Hepatocyte (in vitro differentiated cells): ENCODE measurements around the gene PKNOX1. TPM values are rescaled to one million over a fixed set of nuclear protein-coding genes. Genes with fewer than 3 reads are reported as not detected.
"Not testable (repeated sequence)": the region's sequence is repeated elsewhere in the genome, so short reads cannot be mapped to it uniquely, and the experiment has no call there.

ENCODE experiments used
- DNase-seq: peaks from one replicate; pipeline ENCODE4 v3.0.0-alpha.2; 2016; ENCODE audit warnings: low spot score
- H2AFZ ChIP-seq: fragments of 200-600 bp; sonication (generic); 2 replicates; pipeline ENCODE4 v1.6.0; 2016; ENCODE audit warnings: antibody characterized with exemption, mild to moderate bottlenecking
- H3K27ac ChIP-seq: fragments of 200-600 bp; sonication (generic); 2 replicates; pipeline ENCODE4 v1.5.1; 2016; ENCODE audit warnings: mild to moderate bottlenecking
- H3K27me3 ChIP-seq: fragments of 200-600 bp; sonication (generic); 2 replicates; pipeline ENCODE4 v1.6.1; 2016
- H3K36me3 ChIP-seq: fragments of 200-600 bp; sonication (generic); replicated peaks from 2 replicates; pipeline ENCODE4 v1.5.1; 2016; ENCODE audit warnings: low read depth; ENCODE audit not compliant: insufficient read depth
- H3K4me1 ChIP-seq: fragments of 200-600 bp; sonication (generic); 2 replicates; pipeline ENCODE4 v1.5.1; 2016; ENCODE audit warnings: mild to moderate bottlenecking, moderate library complexity; ENCODE audit not compliant: insufficient read depth
- H3K4me2 ChIP-seq: fragments of 200-600 bp; sonication (generic); 2 replicates; pipeline ENCODE4 v1.6.0; 2016
- H3K4me3 ChIP-seq: fragments of 200-600 bp; sonication (generic); 2 replicates; pipeline ENCODE4 v1.5.1; 2016; ENCODE audit warnings: mild to moderate bottlenecking
- H3K79me2 ChIP-seq: fragments of 200-600 bp; sonication (generic); 2 replicates; pipeline ENCODE4 v1.6.0; 2017; ENCODE audit warnings: mild to moderate bottlenecking
- H3K9me2 ChIP-seq: fragments of 200-600 bp; sonication (generic); replicated peaks from 2 replicates; pipeline ENCODE4 v1.6.0; 2017; ENCODE audit warnings: mild to moderate bottlenecking; ENCODE audit not compliant: insufficient read depth
- H3K9me3 ChIP-seq: fragments of 200-600 bp; sonication (generic); 2 replicates; pipeline ENCODE4 v1.5.1; 2016; ENCODE audit warnings: low read depth, mild to moderate bottlenecking
- H4K20me1 ChIP-seq: fragments of 200-600 bp; sonication (generic); 2 replicates; pipeline ENCODE4 v1.6.0; 2016; ENCODE audit warnings: mild to moderate bottlenecking; ENCODE audit not compliant: insufficient read depth, poor library complexity, severe bottlenecking
- CTCF ChIP-seq: fragments of 200-600 bp; sonication (generic); IDR thresholded peaks from 2 replicates; pipeline ENCODE4 v1.5.1; 2016; ENCODE audit warnings: antibody characterized with exemption, mild to moderate bottlenecking; ENCODE audit not compliant: poor library complexity
- EZH2 ChIP-seq: fragments of 200-600 bp; sonication (generic); IDR thresholded peaks from 2 replicates; pipeline ENCODE4 v1.6.1; 2016; ENCODE audit warnings: antibody characterized with exemption, mild to moderate bottlenecking, borderline replicate concordance
- EZH2phosphoT487 ChIP-seq: fragments of 200-600 bp; sonication (generic); IDR thresholded peaks from one replicate; pipeline ENCODE4 v1.6.1; 2018; ENCODE audit warnings: antibody characterized with exemption, mild to moderate bottlenecking, low read depth, moderate library complexity; ENCODE audit not compliant: unreplicated experiment, severe bottlenecking
- WGBS: methylation state at CpG from one replicate; pipeline ENCODE4 v1.1.6; 2016; ENCODE audit warnings: low lambda C conversion rate; ENCODE audit errors: missing lambda C conversion rate; 5-methylcytosine and 5-hydroxymethylcytosine counted together
- polyA plus RNA-seq: library from polyadenylated mRNA; unstranded; fragments of >200 nt; fragmentation: Nextera tagmentation; extraction: Ambion mirVana; gene quantifications from 2 replicates; pipeline ENCODE4 v1.2.1, GENCODE V29; 2016
- total RNA-seq: library from RNA; depleted of rRNA; stranded (reverse); fragments of >200 nt; gene quantifications from 2 replicates; pipeline ENCODE4 v1.2.3, GENCODE V29; 2014

The PKNOX1 gene
- total and polyA plus RNA-seq, 2 experiments from 2014 or later, result 11.0 to 13.4 TPM

DNA sequence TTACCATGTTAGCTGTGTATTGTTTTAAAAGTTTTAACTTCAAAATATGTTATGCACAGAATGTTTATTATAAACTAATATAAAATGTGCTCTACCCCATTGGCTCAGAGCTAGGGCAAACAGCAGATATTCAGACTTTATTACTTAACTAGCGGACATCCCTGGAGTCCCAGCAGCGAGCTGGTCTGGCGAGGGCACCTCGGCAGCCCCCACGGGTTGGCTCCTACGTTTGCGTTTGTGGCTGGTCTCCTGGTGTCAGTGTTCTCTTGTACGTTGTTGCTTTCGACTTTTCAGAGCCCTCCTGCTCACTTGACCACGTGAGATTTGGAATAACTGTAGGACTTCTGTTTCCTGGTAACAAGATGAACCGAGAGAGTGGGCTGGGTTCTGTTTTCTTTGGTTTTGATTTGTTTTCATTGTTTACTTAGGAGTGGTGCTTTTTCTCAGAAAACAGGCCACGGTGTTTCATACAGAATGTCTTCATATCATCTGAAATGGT lies 56.8 kb downstream of the PKNOX1 start:
- no peak for TF ChIP-seq EZH2
- TF ChIP-seq EZH2phosphoT487, result no peak
- no peak for TF ChIP-seq CTCF
- H3K79me2 ChIP-seq, result no peaks in the 10 kb centered on the region
- H3K9me3 ChIP-seq, result no peaks in the 10 kb centered on the region
- H3K4me1 ChIP-seq, result no peaks in the 10 kb centered on the region
- WGBS, result 94% methylated on average over 12 of the region's 12 CpGs
- H3K4me3 ChIP-seq, result no peak overlapping the region
- H3K9me2 ChIP-seq, result no peaks in the 10 kb centered on the region
- H3K36me3 ChIP-seq, result no peaks in the 10 kb centered on the region
- no peak overlapping the region for H2AFZ ChIP-seq
- no peaks in the 10 kb centered on the region for H4K20me1 ChIP-seq
- no peak overlapping the region for H3K27ac ChIP-seq
- DNase-seq, result no peak
- no peaks in the 10 kb centered on the region for H3K27me3 ChIP-seq
- H3K4me2 ChIP-seq, result no peak overlapping the region

DNA sequence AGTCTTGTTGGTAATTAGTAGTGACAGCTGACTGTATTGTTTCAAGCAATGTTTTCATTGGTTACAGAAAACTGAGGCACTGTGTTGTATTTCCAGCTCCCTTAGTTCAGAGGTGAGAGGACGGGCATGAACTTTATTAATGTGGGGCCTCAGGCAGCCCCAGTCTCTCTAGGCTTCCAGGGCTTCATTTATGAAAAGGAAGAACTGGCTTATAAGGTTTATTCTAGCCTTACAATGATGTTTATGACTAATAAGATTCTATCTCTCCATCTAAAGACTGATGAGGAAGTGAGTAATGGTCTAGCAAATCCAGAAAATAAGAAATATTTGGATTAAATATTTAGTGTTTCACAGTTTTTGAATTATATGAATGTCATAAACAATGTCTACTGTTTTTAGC lies 59.7 kb downstream of the PKNOX1 start:
- no peaks in the 10 kb centered on the region for H3K36me3 ChIP-seq
- no peaks in the 10 kb centered on the region for H3K79me2 ChIP-seq
- no peak overlapping the region for H2AFZ ChIP-seq
- H4K20me1 ChIP-seq, result no peaks in the 10 kb centered on the region
- H3K4me2 ChIP-seq, result no peak overlapping the region
- H3K9me3 ChIP-seq, result no peaks in the 10 kb centered on the region
- H3K9me2 ChIP-seq, result no peaks in the 10 kb centered on the region
- H3K4me3 ChIP-seq, result no peak overlapping the region
- TF ChIP-seq EZH2phosphoT487 (no peak), EZH2 (no peak), CTCF (no peak)
- H3K4me1 ChIP-seq, result no peaks in the 10 kb centered on the region
- 83% methylated on average over 1 of the region's 1 CpG for WGBS
- H3K27ac ChIP-seq, result no peak overlapping the region
- DNase-seq, result no peak
- H3K27me3 ChIP-seq, result no peaks in the 10 kb centered on the region

DNA sequence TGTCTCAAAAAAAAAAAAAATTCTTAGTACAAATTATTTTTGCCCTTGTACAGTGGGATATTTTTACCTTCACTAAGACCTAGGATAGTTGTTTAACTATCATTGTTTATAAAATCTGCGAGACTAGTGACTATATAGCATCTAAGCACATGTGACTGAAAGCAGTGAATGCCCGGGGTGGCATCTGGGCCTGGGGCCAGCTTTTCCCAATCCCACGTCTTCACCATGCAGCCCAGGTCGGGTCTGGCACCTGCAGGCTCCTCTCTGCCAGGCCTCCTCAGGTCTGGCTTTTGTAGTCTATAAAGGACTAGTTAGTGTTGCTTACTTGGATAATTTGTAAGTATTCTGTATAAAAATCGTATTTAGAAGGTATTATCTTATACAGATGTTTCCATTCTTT lies 60.5 kb downstream of the PKNOX1 start:
- Histone ChIP-seq H3K27me3 (no peaks in the 10 kb centered on the region), H4K20me1 (no peaks in the 10 kb centered on the region), H3K4me1 (no peaks in the 10 kb centered on the region), H3K36me3 (no peaks in the 10 kb centered on the region), H3K9me3 (no peaks in the 10 kb centered on the region), H3K79me2 (no peaks in the 10 kb centered on the region), H3K9me2 (no peaks in the 10 kb centered on the region), H3K4me2 (no peak overlapping the region), H2AFZ (no peak overlapping the region), H3K27ac (no peak overlapping the region), H3K4me3 (no peak overlapping the region)
- TF ChIP-seq CTCF (no peak), EZH2phosphoT487 (no peak), EZH2 (no peak)
- 81% methylated on average over 5 of the region's 5 CpGs for WGBS
- no peak for DNase-seq

GRCh38 chr21:43036889-43037288 lies 62.5 kb downstream of the PKNOX1 start:
- not testable (repeated sequence) for H4K20me1 ChIP-seq, H2AFZ ChIP-seq, H3K79me2 ChIP-seq, H3K9me3 ChIP-seq, H3K9me2 ChIP-seq, DNase-seq, H3K36me3 ChIP-seq, H3K4me3 ChIP-seq, H3K4me2 ChIP-seq, H3K27me3 ChIP-seq, H3K4me1 ChIP-seq, H3K27ac ChIP-seq
- WGBS, result no CpG with 5 or more reads among the region's 17 CpGs

DNA sequence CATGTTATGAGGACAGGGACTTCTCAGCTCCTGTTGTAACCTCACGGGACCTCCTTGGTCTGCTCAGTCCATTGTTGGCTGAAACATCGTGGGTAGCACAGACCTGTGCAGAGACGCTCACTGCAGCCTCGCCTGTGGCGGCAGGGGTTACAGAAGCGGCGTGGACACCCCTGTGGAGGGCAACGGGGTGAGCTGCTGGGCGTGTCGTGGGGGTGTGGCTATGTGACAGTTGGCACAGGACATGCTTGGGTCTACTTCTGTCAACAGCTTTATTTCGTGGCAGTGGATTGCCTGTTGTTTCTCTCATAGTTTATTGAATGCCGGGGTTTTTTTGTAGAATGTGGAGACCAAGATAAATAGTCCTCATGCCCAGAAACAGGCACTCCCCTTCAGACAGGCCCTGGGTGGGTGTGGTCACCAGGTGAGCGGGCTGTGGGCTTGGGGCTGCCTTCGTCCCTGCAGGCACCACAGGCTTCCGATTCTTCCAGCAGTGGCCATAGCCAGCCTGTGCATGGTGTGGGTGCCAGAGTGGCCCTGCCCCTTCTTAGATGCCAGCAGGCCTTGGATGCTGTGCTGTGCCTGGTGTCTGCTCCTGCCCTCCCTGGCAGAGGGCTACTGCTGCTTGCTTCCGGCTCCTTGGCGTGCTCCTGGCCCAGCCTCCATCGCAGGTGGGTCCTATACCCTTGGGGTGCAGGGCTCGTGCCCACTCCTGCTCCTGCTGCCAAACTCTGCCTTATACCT lies 63.7 kb downstream of the PKNOX1 start:
- 90% methylated on average over 14 of the region's 19 CpGs for WGBS
- not testable (repeated sequence) for H2AFZ ChIP-seq, H3K4me2 ChIP-seq, H3K79me2 ChIP-seq, H3K9me2 ChIP-seq, H3K4me3 ChIP-seq, H3K9me3 ChIP-seq, H3K27me3 ChIP-seq, H4K20me1 ChIP-seq, H3K4me1 ChIP-seq, H3K36me3 ChIP-seq, H3K27ac ChIP-seq, DNase-seq

DNA sequence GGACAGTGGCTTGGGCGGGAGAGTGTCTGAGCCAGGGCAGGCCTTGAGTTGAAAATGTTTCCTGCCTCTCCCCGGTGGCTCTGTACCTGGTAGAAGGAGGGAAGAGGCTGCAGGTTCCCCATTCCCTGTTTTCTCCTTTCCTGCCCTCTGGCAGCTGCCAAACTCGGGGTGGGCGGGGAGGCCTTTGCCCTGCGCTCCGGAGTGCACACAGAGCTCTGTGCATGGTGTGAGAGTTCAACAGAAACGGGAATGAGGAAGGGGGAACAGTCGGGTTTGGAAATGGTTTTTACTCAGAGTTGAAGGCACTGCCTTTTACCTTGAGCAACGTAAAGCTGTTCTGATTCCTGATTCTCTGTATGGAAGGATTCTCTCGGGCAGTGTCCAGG lies 64.3 kb downstream of the PKNOX1 start:
- not testable (repeated sequence) for DNase-seq, H3K4me1 ChIP-seq, H4K20me1 ChIP-seq, H3K27ac ChIP-seq, H2AFZ ChIP-seq, H3K36me3 ChIP-seq, H3K27me3 ChIP-seq, H3K9me3 ChIP-seq, H3K4me3 ChIP-seq, H3K79me2 ChIP-seq, H3K9me2 ChIP-seq, H3K4me2 ChIP-seq
- WGBS, result 68% methylated on average over 5 of the region's 10 CpGs
